Dedifferentiated amniotic fluid mesenchymal stem cell (primary cell): ENCODE results near the gene BTNL3.

Experiments used
- DNase-seq: peaks from one replicate; pipeline ENCODE4 v3.0.0-alpha.2; 2016; ENCODE audit errors: extremely low spot score

Gene BTNL3

GRCh38 chr5:181020688-181021087 lies 32.0 kb downstream of the BTNL3 start:
- DNase-seq: no peak

- no peak for DNase-seq
These were observed 35.8 kb downstream of the BTNL3 start for GRCh38 chr5:181024245-181025064.

GRCh38 chr5:181027452-181028031 lies 38.9 kb downstream of the BTNL3 start:
- no peak for DNase-seq

- no peak for DNase-seq
These were observed 39.6 kb downstream of the BTNL3 start for GRCh38 chr5:181028032-181028819.

GRCh38 chr5:181031716-181032115 lies 43.1 kb downstream of the BTNL3 start:
- no peak for DNase-seq

- DNase-seq: no peak
These were observed 47.6 kb downstream of the BTNL3 start for GRCh38 chr5:181035991-181036815.

- DNase-seq: no peak
These were observed 48.2 kb downstream of the BTNL3 start for GRCh38 chr5:181036816-181037364.

- no peak for DNase-seq
These were observed 48.8 kb downstream of the BTNL3 start for GRCh38 chr5:181037365-181037861.

- no peak for DNase-seq
These were observed 50.8 kb downstream of the BTNL3 start for GRCh38 chr5:181039471-181039870.

GRCh38 chr5:181039931-181040630 lies 51.4 kb downstream of the BTNL3 start, which contains the start of gene BTNL9:
BTNL9 (plus strand) TSS chr5:181040266; CDS start chr5:181045490, 5,224 bp downstream.
- no peak for DNase-seq

GRCh38 chr5:181040631-181040945 lies 51.9 kb downstream of the BTNL3 start:
- DNase-seq: no peak

GRCh38 chr5:181041043-181041442 lies 52.4 kb downstream of the BTNL3 start:
- DNase-seq: no peak

- DNase-seq: no peak
These were observed 53.5 kb downstream of the BTNL3 start for GRCh38 chr5:181042036-181042713.

GRCh38 chr5:181042722-181043121 lies 54.1 kb downstream of the BTNL3 start:
- DNase-seq: no peak

- DNase-seq: no peak
These were observed 54.8 kb downstream of the BTNL3 start for GRCh38 chr5:181043285-181044092.

- DNase-seq: no peak
These were observed 55.5 kb downstream of the BTNL3 start for GRCh38 chr5:181044093-181044599.

GRCh38 chr5:181044662-181045305 lies 56.1 kb downstream of the BTNL3 start:
- DNase-seq: no peak

- no peak for DNase-seq
These were observed 56.7 kb downstream of the BTNL3 start for GRCh38 chr5:181045316-181045715.
